Body of pancreas (tissue), 4 donors: Measurements from ENCODE around the gene FKBP1A.

Experiments used
- POLR2A ChIP-seq, 3 donors: fragments of 450-650 bp; IDR thresholded peaks; one replicate each; pipeline ENCODE4 v1.6.1; 2016; ENCODE audit warnings: antibody characterized with exemption in 3 of 3, mild to moderate bottlenecking in 2 of 3
- TF ChIP-seq, protein P1 (sequence below), 7 experiments: fragments of 450-650 bp in 4 of 7; fragments of 200-600 bp in 3 of 7; sonication (generic) in 3 of 7; IDR thresholded peaks; one replicate each; pipeline ENCODE4 v1.5.1; 2016 to 2019; ENCODE audit warnings: antibody characterized with exemption in 7 of 7

DNA sequence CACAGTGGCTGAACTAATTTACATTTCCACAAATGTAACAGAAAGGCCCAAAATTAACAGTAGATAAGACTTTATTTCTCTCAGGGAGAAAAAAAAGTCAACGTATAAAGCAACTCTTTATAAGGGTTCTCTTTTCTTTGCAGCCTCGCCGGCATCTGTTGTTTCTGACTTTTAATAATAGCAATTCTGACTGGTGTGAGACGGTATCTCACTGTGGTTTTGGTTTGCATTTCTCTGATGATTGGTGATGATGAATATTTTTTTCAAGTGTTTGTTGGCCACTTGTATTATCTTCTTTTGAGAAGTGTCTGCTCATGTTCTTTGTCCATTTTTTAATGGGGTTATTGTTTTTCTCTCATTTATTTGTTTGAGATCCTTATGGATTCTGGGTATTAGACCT, 27.2 kb upstream of the FKBP1A start:
- TF ChIP-seq POLR2A (IDR thresholded peaks at IDR 0.05): no peak
- TF ChIP-seq, protein P1, sequence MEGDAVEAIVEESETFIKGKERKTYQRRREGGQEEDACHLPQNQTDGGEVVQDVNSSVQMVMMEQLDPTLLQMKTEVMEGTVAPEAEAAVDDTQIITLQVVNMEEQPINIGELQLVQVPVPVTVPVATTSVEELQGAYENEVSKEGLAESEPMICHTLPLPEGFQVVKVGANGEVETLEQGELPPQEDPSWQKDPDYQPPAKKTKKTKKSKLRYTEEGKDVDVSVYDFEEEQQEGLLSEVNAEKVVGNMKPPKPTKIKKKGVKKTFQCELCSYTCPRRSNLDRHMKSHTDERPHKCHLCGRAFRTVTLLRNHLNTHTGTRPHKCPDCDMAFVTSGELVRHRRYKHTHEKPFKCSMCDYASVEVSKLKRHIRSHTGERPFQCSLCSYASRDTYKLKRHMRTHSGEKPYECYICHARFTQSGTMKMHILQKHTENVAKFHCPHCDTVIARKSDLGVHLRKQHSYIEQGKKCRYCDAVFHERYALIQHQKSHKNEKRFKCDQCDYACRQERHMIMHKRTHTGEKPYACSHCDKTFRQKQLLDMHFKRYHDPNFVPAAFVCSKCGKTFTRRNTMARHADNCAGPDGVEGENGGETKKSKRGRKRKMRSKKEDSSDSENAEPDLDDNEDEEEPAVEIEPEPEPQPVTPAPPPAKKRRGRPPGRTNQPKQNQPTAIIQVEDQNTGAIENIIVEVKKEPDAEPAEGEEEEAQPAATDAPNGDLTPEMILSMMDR (IDR thresholded peaks at IDR 0.05): no peak
